ENCODE measurements around the gene SORD.
"Not testable (repeated sequence)": the region's sequence is repeated elsewhere in the genome, so short reads cannot be mapped to it uniquely, and the experiment has no call there.

SORD gene

GRCh38 chr15:45009046-45009445, 13.9 kb upstream of the SORD start:
- FAIRE-seq, result no peak
- DNase-seq (ENCODE audit: insufficient read length, low spot score), result no peak
- no peak for TF ChIP-seq CTCF (IDR thresholded peaks at IDR 0.05; ENCODE audit: insufficient read depth, missing control alignments)

- DNase-seq (ENCODE audit: insufficient read length, low spot score); FAIRE-seq: not testable (repeated sequence)
Observed at GRCh38 chr15:45015114-45015513, 7.9 kb upstream of the SORD start.

GRCh38 chr15:45020222-45020900, 2.6 kb upstream of the SORD start:
- not testable (repeated sequence) for DNase-seq (ENCODE audit: insufficient read length, low spot score); FAIRE-seq

GRCh38 chr15:45020901-45021259, 2.1 kb upstream of the SORD start:
- not testable (repeated sequence) for FAIRE-seq; DNase-seq (ENCODE audit: insufficient read length, low spot score)

GRCh38 chr15:45021348-45021747, 1.6 kb upstream of the SORD start:
- TF ChIP-seq CTCF (IDR thresholded peaks at IDR 0.05; ENCODE audit: insufficient read depth, missing control alignments), result no peak
- no peak for DNase-seq (ENCODE audit: insufficient read length, low spot score)
- no peak for FAIRE-seq

GRCh38 chr15:45023659-45024225, 747 bp downstream of the SORD start:
- DNase-seq (ENCODE audit: insufficient read length, low spot score), result no peak
- no peak for FAIRE-seq
- no peak for TF ChIP-seq CTCF (IDR thresholded peaks at IDR 0.05; ENCODE audit: insufficient read depth, missing control alignments)

- DNase-seq (ENCODE audit: insufficient read length, low spot score); FAIRE-seq: not testable (repeated sequence)
Observed at GRCh38 chr15:45024649-45025048, 1.7 kb downstream of the SORD start.

- not testable (repeated sequence) for DNase-seq (ENCODE audit: insufficient read length, low spot score); FAIRE-seq
Observed at GRCh38 chr15:45025627-45026026, 2.6 kb downstream of the SORD start.

GRCh38 chr15:45026651-45027190, 3.7 kb downstream of the SORD start:
- DNase-seq (ENCODE audit: insufficient read length, low spot score), result no peak
- no peak for FAIRE-seq
- no peak for TF ChIP-seq CTCF (IDR thresholded peaks at IDR 0.05; ENCODE audit: insufficient read depth, missing control alignments)

GRCh38 chr15:45027220-45027619, 4.2 kb downstream of the SORD start:
- no peak for DNase-seq (ENCODE audit: insufficient read length, low spot score)
- TF ChIP-seq CTCF (IDR thresholded peaks at IDR 0.05; ENCODE audit: insufficient read depth, missing control alignments), result no peak
- no peak for FAIRE-seq
